Measurements from ENCODE around the gene KCNIP4.

DNA sequence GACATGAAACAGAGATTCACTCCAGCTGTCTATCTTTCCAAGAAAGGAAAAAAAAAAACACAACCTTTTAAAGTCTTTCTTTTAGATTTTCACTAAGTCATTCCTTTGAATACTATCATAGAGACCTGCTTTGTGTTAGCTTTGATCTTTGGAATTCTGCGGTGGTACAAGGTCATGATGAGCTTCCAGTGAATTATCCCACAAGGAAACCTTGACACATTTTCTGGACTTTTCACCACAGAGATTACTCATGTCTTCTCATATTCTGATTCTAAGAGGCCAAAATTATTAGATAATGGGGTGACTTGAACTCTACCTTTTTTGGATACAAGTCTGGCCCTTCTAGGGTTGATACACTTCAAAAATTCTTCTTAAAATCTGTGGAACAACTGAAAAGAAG is 1046.7 kb downstream of the KCNIP4 start:
- TF ChIP-seq EZH2 (IDR thresholded peaks at IDR 0.05; ENCODE audit: insufficient read depth, poor library complexity, severe bottlenecking) = no peak
- TF ChIP-seq EZH2phosphoT487 (IDR thresholded peaks at IDR 0.05; ENCODE audit: insufficient read depth, low read depth) = no peak

All from GM23248 (cell line).